ENCODE results near the gene MCUB. TPM values are rescaled to one million over a fixed set of nuclear protein-coding genes. Genes with fewer than 3 reads are reported as not detected.

MCUB gene
- total and polyA plus RNA-seq, 2 donors, result 41.2 to 62.3 TPM

- Histone ChIP-seq H3K27me3 (ENCODE audit: control insufficient read depth in 2 of 2, insufficient read depth in 1 of 2, low read length in 1 of 2) (no peaks in the 10 kb centered on the region), H3K27ac (ENCODE audit: low read depth in 1 of 2, low read length in 1 of 2) (no peak overlapping the region), H3K36me3 (ENCODE audit: control insufficient read depth in 2 of 2, insufficient read depth in 2 of 2, low read length in 1 of 2) (peaks cover 3 to 13% of the 10 kb centered on the region in 2 donors), H3K4me1 (ENCODE audit: control insufficient read depth in 2 of 2, insufficient read depth in 2 of 2, low read length in 2 of 2) (no peaks in the 10 kb centered on the region), H3K4me3 (ENCODE audit: low read length in 2 of 2) (no peak overlapping the region), H3K9me3 (ENCODE audit: control insufficient read depth in 2 of 2, insufficient read depth in 1 of 2, low read length in 1 of 2) (peaks cover 0 to 7% of the 10 kb centered on the region in 2 donors)
- WGBS, result 81% methylated on average over 6 of the region's 6 CpGs
- no peak for DNase-seq (ENCODE audit: low read depth in 6 of 9, low spot score in 9 of 9)
Observed at GRCh38 chr4:109655396-109655795, 95.3 kb downstream of the MCUB start.

- no peak for DNase-seq (ENCODE audit: low read depth in 6 of 9, low spot score in 9 of 9)
- no peak overlapping the region for H3K27ac ChIP-seq (ENCODE audit: low read depth in 1 of 2, low read length in 1 of 2)
- H3K4me3 ChIP-seq (ENCODE audit: low read length in 2 of 2), result no peak overlapping the region
- WGBS, result 97% methylated on average over 9 of the region's 9 CpGs
- no peaks in the 10 kb centered on the region for H3K4me1 ChIP-seq (ENCODE audit: control insufficient read depth in 2 of 2, insufficient read depth in 2 of 2, low read length in 2 of 2)
- H3K9me3 ChIP-seq (ENCODE audit: control insufficient read depth in 2 of 2, insufficient read depth in 1 of 2, low read length in 1 of 2), result no peaks in the 10 kb centered on the region
- H3K36me3 ChIP-seq (ENCODE audit: control insufficient read depth in 2 of 2, insufficient read depth in 2 of 2, low read length in 1 of 2), result peaks cover 10 to 18% of the 10 kb centered on the region in 2 donors
- no peaks in the 10 kb centered on the region for H3K27me3 ChIP-seq (ENCODE audit: control insufficient read depth in 2 of 2, insufficient read depth in 1 of 2, low read length in 1 of 2)
Observed at GRCh38 chr4:109657854-109658418, 97.9 kb downstream of the MCUB start.

DNA sequence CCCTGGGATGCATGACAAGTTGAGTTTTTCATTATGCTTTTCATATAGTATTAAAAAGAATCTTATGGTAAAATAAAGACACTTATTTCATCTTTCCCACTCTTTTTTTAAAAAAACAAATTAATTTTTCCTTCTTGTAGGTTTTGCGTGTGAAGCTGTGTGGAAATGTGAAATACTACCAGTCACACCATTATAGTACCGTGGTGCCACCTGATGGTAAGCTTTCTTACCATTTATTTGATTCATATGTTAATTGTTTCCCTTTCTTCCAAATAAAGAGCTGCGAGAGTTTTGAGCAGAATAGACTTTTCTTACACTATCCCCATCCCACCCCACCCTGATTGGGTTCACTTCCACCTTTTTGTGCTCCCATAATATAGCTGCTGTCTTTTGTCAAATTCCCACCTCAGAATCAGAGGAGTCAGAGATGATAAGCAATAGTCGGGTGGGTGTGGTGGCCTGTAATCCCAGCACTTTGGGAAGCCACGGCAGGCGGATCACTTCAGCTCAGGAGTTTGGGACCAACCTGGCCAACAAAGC lies 98.9 kb downstream of the MCUB start:
- 88% methylated on average over 6 of the region's 6 CpGs for WGBS
- H3K36me3 ChIP-seq (ENCODE audit: control insufficient read depth in 2 of 2, insufficient read depth in 2 of 2, low read length in 1 of 2), result peaks cover 14 to 24% of the 10 kb centered on the region in 2 donors
- H3K4me3 ChIP-seq (ENCODE audit: low read length in 2 of 2), result no peak overlapping the region
- DNase-seq (ENCODE audit: low read depth in 6 of 9, low spot score in 9 of 9), result no peak
- no peaks in the 10 kb centered on the region for H3K4me1 ChIP-seq (ENCODE audit: control insufficient read depth in 2 of 2, insufficient read depth in 2 of 2, low read length in 2 of 2)
- H3K27ac ChIP-seq (ENCODE audit: low read depth in 1 of 2, low read length in 1 of 2), result no peak overlapping the region
- H3K9me3 ChIP-seq (ENCODE audit: control insufficient read depth in 2 of 2, insufficient read depth in 1 of 2, low read length in 1 of 2), result no peaks in the 10 kb centered on the region
- no peaks in the 10 kb centered on the region for H3K27me3 ChIP-seq (ENCODE audit: control insufficient read depth in 2 of 2, insufficient read depth in 1 of 2, low read length in 1 of 2)

GRCh38 chr4:109662116-109662515 lies 102.1 kb downstream of the MCUB start:
- no peak overlapping the region for H3K27ac ChIP-seq (ENCODE audit: low read depth in 1 of 2, low read length in 1 of 2)
- H3K36me3 ChIP-seq (ENCODE audit: control insufficient read depth in 2 of 2, insufficient read depth in 2 of 2, low read length in 1 of 2), result peaks cover 15 to 24% of the 10 kb centered on the region in 2 donors
- H3K27me3 ChIP-seq (ENCODE audit: control insufficient read depth in 2 of 2, insufficient read depth in 1 of 2, low read length in 1 of 2), result no peaks in the 10 kb centered on the region
- H3K4me3 ChIP-seq (ENCODE audit: low read length in 2 of 2), result no peak overlapping the region
- DNase-seq (ENCODE audit: low read depth in 6 of 9, low spot score in 9 of 9), result no peak
- no peaks in the 10 kb centered on the region for H3K9me3 ChIP-seq (ENCODE audit: control insufficient read depth in 2 of 2, insufficient read depth in 1 of 2, low read length in 1 of 2)
- 97% methylated on average over 2 of the region's 2 CpGs for WGBS
- H3K4me1 ChIP-seq (ENCODE audit: control insufficient read depth in 2 of 2, insufficient read depth in 2 of 2, low read length in 2 of 2), result no peaks in the 10 kb centered on the region

DNA sequence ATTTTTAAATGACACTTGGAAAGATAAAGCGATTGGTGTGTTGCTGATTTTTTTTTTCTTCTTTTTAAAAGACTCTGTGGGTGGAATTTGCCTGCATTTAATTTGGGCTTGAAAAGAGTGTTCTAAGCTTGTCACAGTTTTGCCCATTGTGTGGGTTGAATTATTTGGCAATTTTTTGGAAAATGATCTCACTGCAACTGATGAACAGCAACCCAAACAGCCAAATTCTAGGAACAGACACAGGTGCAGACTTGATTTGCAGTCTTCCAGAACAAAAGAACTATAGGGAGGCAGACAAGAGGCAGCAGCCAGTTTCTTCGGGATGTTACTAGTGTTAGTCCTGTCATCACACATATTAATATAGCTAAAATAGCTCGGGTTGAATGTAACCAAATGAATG lies 102.7 kb downstream of the MCUB start:
- H3K27ac ChIP-seq (ENCODE audit: low read depth in 1 of 2, low read length in 1 of 2), result no peak overlapping the region
- no peaks in the 10 kb centered on the region for H3K9me3 ChIP-seq (ENCODE audit: control insufficient read depth in 2 of 2, insufficient read depth in 1 of 2, low read length in 1 of 2)
- WGBS, result 95% methylated on average over 3 of the region's 3 CpGs
- no peak for DNase-seq (ENCODE audit: low read depth in 6 of 9, low spot score in 9 of 9)
- H3K4me3 ChIP-seq (ENCODE audit: low read length in 2 of 2), result no peak overlapping the region
- H3K4me1 ChIP-seq (ENCODE audit: control insufficient read depth in 2 of 2, insufficient read depth in 2 of 2, low read length in 2 of 2), result no peaks in the 10 kb centered on the region
- H3K36me3 ChIP-seq (ENCODE audit: control insufficient read depth in 2 of 2, insufficient read depth in 2 of 2, low read length in 1 of 2), result peaks cover 15 to 24% of the 10 kb centered on the region in 2 donors
- no peaks in the 10 kb centered on the region for H3K27me3 ChIP-seq (ENCODE audit: control insufficient read depth in 2 of 2, insufficient read depth in 1 of 2, low read length in 1 of 2)

- H3K27ac ChIP-seq (ENCODE audit: low read depth in 1 of 2, low read length in 1 of 2), result no peak overlapping the region
- H3K36me3 ChIP-seq (ENCODE audit: control insufficient read depth in 2 of 2, insufficient read depth in 2 of 2, low read length in 1 of 2), result peaks cover 12% of the 10 kb centered on the region in 2 donors
- WGBS, result 93% methylated on average over 5 of the region's 5 CpGs
- H3K4me1 ChIP-seq (ENCODE audit: control insufficient read depth in 2 of 2, insufficient read depth in 2 of 2, low read length in 2 of 2), result no peaks in the 10 kb centered on the region
- no peak for DNase-seq (ENCODE audit: low read depth in 6 of 9, low spot score in 9 of 9)
- H3K27me3 ChIP-seq (ENCODE audit: control insufficient read depth in 2 of 2, insufficient read depth in 1 of 2, low read length in 1 of 2), result no peaks in the 10 kb centered on the region
- H3K4me3 ChIP-seq (ENCODE audit: low read length in 2 of 2), result no peak overlapping the region
- peaks cover 0 to 5% of the 10 kb centered on the region in 2 donors for H3K9me3 ChIP-seq (ENCODE audit: control insufficient read depth in 2 of 2, insufficient read depth in 1 of 2, low read length in 1 of 2)
Observed at GRCh38 chr4:109665783-109666485, 105.9 kb downstream of the MCUB start.

DNA sequence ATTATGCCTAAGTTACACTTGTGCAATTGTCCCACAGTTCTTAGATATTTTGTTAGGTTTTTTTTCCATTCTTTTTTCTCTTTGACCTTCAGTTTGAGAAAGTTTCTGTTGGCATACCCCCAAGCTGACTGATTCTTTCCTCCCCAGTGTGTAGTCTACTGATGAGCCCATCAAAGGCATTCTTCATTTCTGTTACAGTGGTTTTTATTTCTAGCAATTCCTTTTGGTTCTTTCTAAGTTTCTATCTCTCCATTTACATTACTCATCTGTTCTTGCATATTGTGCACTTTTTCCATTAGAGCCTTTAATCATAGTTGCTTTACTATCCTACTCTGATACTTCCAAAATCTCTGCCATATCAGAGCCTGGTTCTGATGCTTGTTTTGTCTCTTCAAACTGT lies 111.3 kb downstream of the MCUB start:
- no peak overlapping the region for H3K27ac ChIP-seq (ENCODE audit: low read depth in 1 of 2, low read length in 1 of 2)
- no peak overlapping the region for H3K4me3 ChIP-seq (ENCODE audit: low read length in 2 of 2)
- no peak for DNase-seq (ENCODE audit: low read depth in 6 of 9, low spot score in 9 of 9)
- no peaks in the 10 kb centered on the region for H3K4me1 ChIP-seq (ENCODE audit: control insufficient read depth in 2 of 2, insufficient read depth in 2 of 2, low read length in 2 of 2)
- H3K9me3 ChIP-seq (ENCODE audit: control insufficient read depth in 2 of 2, insufficient read depth in 1 of 2, low read length in 1 of 2), result peaks cover 0 to 5% of the 10 kb centered on the region in 2 donors
- H3K27me3 ChIP-seq (ENCODE audit: control insufficient read depth in 2 of 2, insufficient read depth in 1 of 2, low read length in 1 of 2), result no peaks in the 10 kb centered on the region
- H3K36me3 ChIP-seq (ENCODE audit: control insufficient read depth in 2 of 2, insufficient read depth in 2 of 2, low read length in 1 of 2), result peaks cover 0 to 4% of the 10 kb centered on the region in 2 donors

GRCh38 chr4:109672169-109672930 lies 112.3 kb downstream of the MCUB start:
- Histone ChIP-seq H3K27ac (ENCODE audit: low read depth in 1 of 2, low read length in 1 of 2) (no peak overlapping the region), H3K9me3 (ENCODE audit: control insufficient read depth in 2 of 2, insufficient read depth in 1 of 2, low read length in 1 of 2) (peaks cover 0 to 5% of the 10 kb centered on the region in 2 donors), H3K27me3 (ENCODE audit: control insufficient read depth in 2 of 2, insufficient read depth in 1 of 2, low read length in 1 of 2) (no peaks in the 10 kb centered on the region), H3K4me1 (ENCODE audit: control insufficient read depth in 2 of 2, insufficient read depth in 2 of 2, low read length in 2 of 2) (no peaks in the 10 kb centered on the region), H3K4me3 (ENCODE audit: low read length in 2 of 2) (no peak overlapping the region), H3K36me3 (ENCODE audit: control insufficient read depth in 2 of 2, insufficient read depth in 2 of 2, low read length in 1 of 2) (peaks cover 0 to 4% of the 10 kb centered on the region in 2 donors)
- no peak for DNase-seq (ENCODE audit: low read depth in 6 of 9, low spot score in 9 of 9)

- 98% methylated on average over 1 of the region's 1 CpG for WGBS
- Histone ChIP-seq H3K27me3 (ENCODE audit: control insufficient read depth in 2 of 2, insufficient read depth in 1 of 2, low read length in 1 of 2) (no peaks in the 10 kb centered on the region), H3K36me3 (ENCODE audit: control insufficient read depth in 2 of 2, insufficient read depth in 2 of 2, low read length in 1 of 2) (peaks cover under 1 to 4% of the 10 kb centered on the region in 2 donors), H3K4me1 (ENCODE audit: control insufficient read depth in 2 of 2, insufficient read depth in 2 of 2, low read length in 2 of 2) (no peaks in the 10 kb centered on the region), H3K9me3 (ENCODE audit: control insufficient read depth in 2 of 2, insufficient read depth in 1 of 2, low read length in 1 of 2) (peaks cover 0 to 6% of the 10 kb centered on the region in 2 donors), H3K4me3 (ENCODE audit: low read length in 2 of 2) (no peak overlapping the region), H3K27ac (ENCODE audit: low read depth in 1 of 2, low read length in 1 of 2) (no peak overlapping the region)
- DNase-seq (ENCODE audit: low read depth in 6 of 9, low spot score in 9 of 9), result no peak
Observed at GRCh38 chr4:109673303-109673702, 113.3 kb downstream of the MCUB start.
